ENCODE data around the gene PLOD3. TPM values are rescaled to one million over a fixed set of nuclear protein-coding genes. Genes with fewer than 3 reads are reported as not detected.

PLOD3 gene
- total and polyA plus RNA-seq, 2 of the 8 experiments (the other 6 are each of a cell fraction or from before 2014, with no cell fraction given), result 28.4 to 47.2 TPM

DNA sequence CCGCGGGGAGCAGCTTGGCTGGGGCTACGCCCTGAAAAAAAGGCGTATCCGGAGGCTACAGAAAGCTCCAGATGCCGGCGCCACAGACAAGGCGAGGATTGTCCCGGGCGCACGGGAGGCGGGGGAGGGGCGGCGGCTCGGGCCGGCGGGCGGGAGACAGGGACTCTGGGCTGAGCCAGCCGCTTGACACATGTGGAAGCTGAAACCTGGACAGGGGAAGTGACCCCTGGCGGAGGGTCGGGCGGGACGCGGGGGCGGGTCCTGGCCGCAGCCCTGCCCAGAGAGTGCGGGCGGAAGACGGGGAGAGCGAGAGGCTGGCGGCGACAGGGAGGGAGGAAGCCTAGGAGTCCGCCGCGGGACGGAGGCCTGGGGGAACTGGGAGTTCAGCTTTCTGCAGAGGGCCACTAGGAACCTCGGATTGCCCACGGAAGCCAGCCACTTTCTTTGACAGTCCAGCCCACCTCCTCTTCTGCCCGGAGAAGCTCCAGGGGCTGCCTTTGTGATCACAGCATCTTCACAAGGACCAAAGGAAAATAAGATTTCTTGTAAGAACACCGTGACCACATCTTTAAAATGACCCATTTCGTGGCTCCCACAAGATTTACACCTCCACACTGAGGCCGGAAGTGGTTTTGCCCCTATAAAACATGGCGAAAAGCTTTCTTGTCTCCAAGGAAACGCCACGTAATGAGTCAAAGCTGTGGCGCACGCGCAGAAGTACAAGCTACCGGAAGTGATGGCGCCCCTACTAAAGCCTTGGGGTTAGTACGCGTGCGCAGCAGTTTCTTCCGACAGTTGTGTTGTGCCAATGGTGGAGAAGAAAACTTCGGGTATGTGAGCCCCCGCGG is at the start of gene PLOD3, which contains the start of gene ZNHIT1 (continued):
- TF ChIP-seq NRF1 (IDR thresholded peaks at IDR 0.05; ENCODE audit: low read depth, low read length) (peak; percentile 90), EGR1 (IDR thresholded peaks at IDR 0.05; ENCODE audit: borderline replicate concordance, low read depth, low read length) (peak; percentile 83; the same call in 1 of the 2 replicates), GABPA (IDR thresholded peaks at IDR 0.05; ENCODE audit: borderline replicate concordance, insufficient read depth, low read length) (peak; percentile 79; the same call in 1 of the 2 replicates), EP300 (IDR thresholded peaks at IDR 0.05; ENCODE audit: borderline replicate concordance in 1 of 2, low read depth in 2 of 2, low read length in 2 of 2) (no peak), JUN (IDR thresholded peaks at IDR 0.05; ENCODE audit: low read depth, low read length) (no peak), TEAD4 (IDR thresholded peaks at IDR 0.05; ENCODE audit: low read depth, low read length) (no peak), RFX5 (IDR thresholded peaks at IDR 0.05; ENCODE audit: borderline replicate concordance, low read depth, low read length) (no peak), POU5F1 (IDR thresholded peaks at IDR 0.05; ENCODE audit: low read depth, low read length) (no peak), SIN3A (conservative IDR thresholded peaks at IDR 0.05 in 1 of 2, IDR thresholded peaks at IDR 0.05 in 1 of 2; ENCODE audit: low read depth in 1 of 2, low read length in 2 of 2) (peak; percentile 72 to 87), YY1 (IDR thresholded peaks at IDR 0.05; ENCODE audit: low read depth, low read length) (peak; percentile 99), RNF2 (IDR thresholded peaks at IDR 0.05; ENCODE audit: borderline replicate concordance, low read depth, low read length, missing control alignments, poor library complexity, severe bottlenecking) (no peak), SIX5 (IDR thresholded peaks at IDR 0.05; ENCODE audit: low read depth, low read length) (peak; percentile 41), POLR2AphosphoS5 (IDR thresholded peaks at IDR 0.05; ENCODE audit: low read depth, low read length) (no peak), TAF1 (IDR thresholded peaks at IDR 0.05; ENCODE audit: low read depth, low read length) (peak; percentile 49; the same call in 1 of the 2 replicates), NANOG (IDR thresholded peaks at IDR 0.05; ENCODE audit: insufficient read depth, low read depth, low read length, poor library complexity, severe bottlenecking) (no peak), GTF2F1 (IDR thresholded peaks at IDR 0.05; ENCODE audit: borderline replicate concordance, low read depth, low read length) (no peak), RXRA (IDR thresholded peaks at IDR 0.05; ENCODE audit: insufficient read depth, low read depth, low read length) (no peak), BCL11A (IDR thresholded peaks at IDR 0.05; ENCODE audit: low read depth in 2 of 2, low read length in 2 of 2) (no peak), TAF7 (optimal IDR thresholded peaks at IDR 0.05; ENCODE audit: borderline replicate concordance, low read depth, low read length) (no peak), MAFK (IDR thresholded peaks at IDR 0.05; ENCODE audit: low read depth, low read length) (no peak), RBBP5 (IDR thresholded peaks at IDR 0.05; ENCODE audit: borderline replicate concordance, low read depth, low read length) (no peak)
- TF ChIP-seq, protein P1, sequence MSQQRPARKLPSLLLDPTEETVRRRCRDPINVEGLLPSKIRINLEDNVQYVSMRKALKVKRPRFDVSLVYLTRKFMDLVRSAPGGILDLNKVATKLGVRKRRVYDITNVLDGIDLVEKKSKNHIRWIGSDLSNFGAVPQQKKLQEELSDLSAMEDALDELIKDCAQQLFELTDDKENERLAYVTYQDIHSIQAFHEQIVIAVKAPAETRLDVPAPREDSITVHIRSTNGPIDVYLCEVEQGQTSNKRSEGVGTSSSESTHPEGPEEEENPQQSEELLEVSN (IDR thresholded peaks at IDR 0.05), result no peak
